AG10803 (cell line): ENCODE results near the gene CORIN.

Experiments used
- DNase-seq: peaks from one replicate; pipeline ENCODE4 v3.0.0; 2010; ENCODE audit warnings: low read depth
- H3K4me3 ChIP-seq: 2 replicates; pipeline ENCODE4 v1.5.1; 2011; ENCODE audit warnings: mild to moderate bottlenecking, low read length, control low read depth
- CTCF ChIP-seq: conservative IDR thresholded peaks from 2 replicates; pipeline ENCODE4 v1.5.1; 2011; ENCODE audit warnings: mild to moderate bottlenecking, low read length, control low read depth, inconsistent platforms

The CORIN gene

GRCh38 chr4:47661741-47662140 lies 176.1 kb downstream of the CORIN start:
- no peak for TF ChIP-seq CTCF
- DNase-seq = no peak
- no peak overlapping the region for H3K4me3 ChIP-seq

GRCh38 chr4:47659342-47659741 lies 178.5 kb downstream of the CORIN start:
- no peak overlapping the region for H3K4me3 ChIP-seq
- DNase-seq = no peak
- TF ChIP-seq CTCF = no peak

GRCh38 chr4:47654972-47655693 lies 182.7 kb downstream of the CORIN start:
- H3K4me3 ChIP-seq = no peak overlapping the region
- TF ChIP-seq CTCF = no peak
- no peak for DNase-seq

- H3K4me3 ChIP-seq = no peak overlapping the region
- DNase-seq = no peak
- TF ChIP-seq CTCF = no peak
These were observed 185.8 kb downstream of the CORIN start for GRCh38 chr4:47652092-47652491.

- H3K4me3 ChIP-seq = no peak overlapping the region
- TF ChIP-seq CTCF = no peak
- no peak for DNase-seq
These were observed 186.6 kb downstream of the CORIN start for GRCh38 chr4:47651231-47651630.

GRCh38 chr4:47650584-47651130 lies 187.2 kb downstream of the CORIN start:
- no peak for TF ChIP-seq CTCF
- H3K4me3 ChIP-seq = no peak overlapping the region
- no peak for DNase-seq

GRCh38 chr4:47647544-47647943 lies 190.3 kb downstream of the CORIN start:
- no peak for TF ChIP-seq CTCF
- H3K4me3 ChIP-seq = no peak overlapping the region
- DNase-seq = no peak
